Liver (tissue), 9 donors: ENCODE data around the gene KLC4. TPM values are rescaled to one million over a fixed set of nuclear protein-coding genes. Genes with fewer than 3 reads are reported as not detected.
A peak's percentile ranks its signal among the peaks of the same experiment; 100 is the strongest.

ENCODE experiments used
- DNase-seq: peaks from one replicate; pipeline ENCODE4 v3.0.0-alpha.2; 2017; ENCODE audit warnings: low spot score
- H3K27ac ChIP-seq, 2 donors: one replicate each; pipeline ENCODE4 v1.7.0; 2013; ENCODE audit warnings: inconsistent platforms in 2 of 2, low read length in 2 of 2, control low read depth in 1 of 2, low read depth in 1 of 2, mild to moderate bottlenecking in 1 of 2
- H3K27me3 ChIP-seq, 4 donors: one replicate each; pipeline versions ENCODE4 v1.6.1 to v1.7.0; 2013; ENCODE audit warnings: low read length in 3 of 4, inconsistent platforms in 1 of 4, mild to moderate bottlenecking in 1 of 4, moderate library complexity in 1 of 4; ENCODE audit not compliant: control insufficient read depth in 4 of 4, insufficient read depth in 4 of 4
- H3K36me3 ChIP-seq, 4 donors: one replicate each; pipeline versions ENCODE4 v1.6.1 to v1.7.0; 2013; ENCODE audit warnings: low read length in 3 of 4, mild to moderate bottlenecking in 3 of 4, low read depth in 1 of 4, moderate library complexity in 1 of 4; ENCODE audit not compliant: control insufficient read depth in 4 of 4, insufficient read depth in 3 of 4
- H3K4me1 ChIP-seq, 4 donors: one replicate each; pipeline versions ENCODE4 v1.6.1 to v1.7.0; 2013; ENCODE audit warnings: low read length in 3 of 4, mild to moderate bottlenecking in 3 of 4, moderate library complexity in 1 of 4; ENCODE audit not compliant: control insufficient read depth in 4 of 4, insufficient read depth in 4 of 4
- H3K4me3 ChIP-seq, 3 donors: one replicate each; pipeline versions ENCODE4 v1.6.1 to v1.7.0; 2013; ENCODE audit warnings: low read length in 3 of 3, control low read depth in 1 of 3, low read depth in 1 of 3, mild to moderate bottlenecking in 1 of 3
- H3K9ac ChIP-seq, 2 donors: one replicate each; pipeline ENCODE4 v1.7.0; 2013; ENCODE audit warnings: low read length in 2 of 2, mild to moderate bottlenecking in 2 of 2, moderate library complexity in 2 of 2, control low read depth in 1 of 2, low read depth in 1 of 2
- H3K9me3 ChIP-seq, 4 donors: one replicate each; pipeline versions ENCODE4 v1.6.1 to v1.7.0; 2013; ENCODE audit warnings: low read length in 3 of 4; ENCODE audit not compliant: control insufficient read depth in 4 of 4
- EGR1 ChIP-seq, 2 donors: IDR thresholded peaks; 2 replicates each; pipeline ENCODE4 v1.6.1; 2016 to 2018; ENCODE audit warnings: antibody characterized with exemption in 2 of 2, low read depth in 2 of 2
- FOXA1 ChIP-seq: IDR thresholded peaks from 2 replicates; pipeline ENCODE4 v1.6.1; 2016; ENCODE audit warnings: antibody characterized with exemption
- GABPA ChIP-seq, 2 donors: IDR thresholded peaks in 1 of 2; conservative IDR thresholded peaks in 1 of 2; 2 replicates each; pipeline ENCODE4 v1.6.1; 2016; ENCODE audit warnings: antibody characterized with exemption in 2 of 2, mild to moderate bottlenecking in 1 of 2, moderate library complexity in 1 of 2
- HNF4A ChIP-seq, 2 donors: conservative IDR thresholded peaks; 2 replicates each; pipeline ENCODE4 v1.6.1; 2016; ENCODE audit warnings: antibody characterized with exemption in 2 of 2, mild to moderate bottlenecking in 2 of 2
- JUND ChIP-seq, 2 donors: IDR thresholded peaks; 2 replicates each; pipeline ENCODE4 v1.6.1; 2016; ENCODE audit warnings: antibody characterized with exemption in 2 of 2
- NR2F2 ChIP-seq: IDR thresholded peaks from 2 replicates; pipeline ENCODE4 v1.6.1; 2016; ENCODE audit warnings: antibody characterized with exemption
- RAD21 ChIP-seq, 2 donors: IDR thresholded peaks; 2 replicates each; pipeline ENCODE4 v1.6.1; 2016; ENCODE audit warnings: antibody characterized with exemption in 2 of 2, mild to moderate bottlenecking in 2 of 2
- SP1 ChIP-seq: IDR thresholded peaks from 2 replicates; pipeline ENCODE4 v1.6.1; 2018; ENCODE audit warnings: antibody characterized with exemption, mild to moderate bottlenecking
- TAF1 ChIP-seq: conservative IDR thresholded peaks from 2 replicates; pipeline ENCODE4 v1.6.1; 2016; ENCODE audit warnings: antibody characterized with exemption, mild to moderate bottlenecking
- YY1 ChIP-seq: IDR thresholded peaks from 2 replicates; pipeline ENCODE4 v1.6.1; 2016; ENCODE audit warnings: antibody characterized with exemption, mild to moderate bottlenecking
- WGBS: extraction: QIAGEN DNeasy Blood & Tissue Kit; methylation state at CpG from one replicate; pipeline ENCODE4 v1.1.7; 2013; 5-methylcytosine and 5-hydroxymethylcytosine counted together
- polyA plus RNA-seq, 2 donors: library from polyadenylated mRNA; stranded (reverse) in 1 of 2; unstranded in 1 of 2; fragments of 200-250 nt in 1 of 2; fragments of >200 nt in 1 of 2; fragmentation: Nextera tagmentation in 1 of 2; extraction: Ambion mirVana in 1 of 2; gene quantifications; one replicate each; pipeline versions ENCODE4 v1.2.1 to v1.2.3, GENCODE V29; 2013 to 2015
- total RNA-seq, 2 donors: library from RNA; depleted of rRNA; stranded (reverse); fragments of >200 nt; gene quantifications; one replicate each; pipeline ENCODE4 v1.2.3, GENCODE V29; 2014
- TF ChIP-seq, protein P1 (sequence below): IDR thresholded peaks from 2 replicates; pipeline ENCODE4 v1.6.1; 2016; ENCODE audit warnings: antibody characterized with exemption, mild to moderate bottlenecking
- TF ChIP-seq, protein P2 (sequence below): IDR thresholded peaks from 2 replicates; pipeline ENCODE4 v1.6.1; 2016; ENCODE audit warnings: antibody characterized with exemption
- TF ChIP-seq, protein P3 (sequence below): fragments of 150-350 bp; IDR thresholded peaks from 2 replicates; pipeline ENCODE4 v1.5.1; 2017; ENCODE audit warnings: improper control_type of control experiment, low read depth, low read length; ENCODE audit not compliant: missing input control
- TF ChIP-seq, protein P4 (sequence below): IDR thresholded peaks from 2 replicates; pipeline ENCODE4 v1.6.1; 2016; ENCODE audit warnings: antibody characterized with exemption
- TF ChIP-seq, protein P5 (sequence below): IDR thresholded peaks from 2 replicates; pipeline ENCODE4 v1.6.1; 2016; ENCODE audit warnings: antibody characterized with exemption
- donor health status: healthy.
- donor health status: healthy.
- donor health status: healthy.
- donor health status: healthy.
- donor health status: healthy.

The KLC4 gene
- total and polyA plus RNA-seq, 4 donors: 33.2 to 97.0 (median 45.9) TPM

DNA sequence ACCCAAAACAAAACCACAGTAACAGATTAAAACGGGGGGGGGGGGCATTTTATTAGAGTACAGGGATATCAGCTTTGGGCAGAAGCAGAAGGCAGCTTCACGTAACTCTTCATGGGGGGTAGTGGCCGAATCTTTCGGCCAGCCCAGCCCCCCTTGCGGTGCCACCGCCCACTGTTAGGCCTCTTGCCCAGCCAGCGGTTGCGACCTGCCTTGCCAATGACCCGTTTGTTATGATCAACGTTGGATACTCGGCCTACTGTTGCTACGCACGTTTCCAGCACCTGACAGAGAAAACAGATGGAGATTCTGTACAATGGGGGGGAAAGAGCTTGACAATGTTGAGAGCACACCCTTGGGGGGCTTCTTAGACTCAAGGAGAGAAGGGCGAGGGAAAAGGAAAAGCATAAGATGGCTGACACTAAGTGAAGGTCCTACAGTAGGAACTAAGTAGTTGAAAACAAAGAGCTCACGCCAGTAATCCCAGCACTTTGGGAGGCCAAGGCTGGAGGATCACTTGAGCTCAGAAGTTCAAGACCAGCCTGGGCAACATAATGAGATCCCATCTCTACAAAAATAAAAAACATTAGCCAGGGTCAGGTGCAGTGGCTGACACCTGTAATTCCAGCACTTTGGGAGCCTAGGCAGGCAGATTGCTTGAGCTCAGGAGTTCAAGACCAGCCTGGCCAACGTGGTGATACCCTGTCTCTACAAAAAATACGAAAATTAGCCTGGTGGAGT lies 5.1 kb upstream of the KLC4 start:
- Histone ChIP-seq H3K9me3 (no peaks in the 10 kb centered on the region), H3K4me3 (peak overlapping the region; percentile 64 to 85 (median 68)), H3K9ac (peak overlapping the region in 1 of 2 donors; percentile 67), H3K27me3 (no peaks in the 10 kb centered on the region), H3K4me1 (peaks cover 2 to 29% (median 22%) of the 10 kb centered on the region in 4 donors), H3K27ac (peak overlapping the region; percentile 47 to 82), H3K36me3 (peaks cover 0 to 30% (median 8%) of the 10 kb centered on the region in 4 donors)
- DNase-seq: no peak
- 66% methylated on average over 17 of the region's 17 CpGs for WGBS
- TF ChIP-seq FOXA1: no peak

DNA sequence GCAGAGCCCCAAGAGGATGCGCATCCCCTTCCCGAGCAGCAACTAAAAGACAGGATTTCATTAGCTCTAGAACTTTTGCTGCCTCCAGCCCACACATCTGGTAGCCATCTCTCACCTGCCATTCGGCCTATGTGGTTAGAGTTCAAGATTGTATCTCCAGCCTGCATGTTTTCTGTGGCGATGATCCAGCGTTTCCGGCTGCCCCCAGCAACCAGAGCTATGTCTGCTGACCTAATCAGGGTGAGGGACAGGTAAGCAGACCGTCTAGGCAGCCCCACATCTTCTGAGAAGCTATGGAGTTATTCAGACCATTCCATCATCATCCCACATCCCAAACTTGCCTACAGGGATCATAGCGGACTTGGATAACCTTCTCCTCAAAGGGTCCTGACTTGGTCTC lies 3.5 kb upstream of the KLC4 start:
- H3K4me1 ChIP-seq: peaks cover 2 to 40% (median 31%) of the 10 kb centered on the region in 4 donors
- peaks cover 0 to 19% (median 7%) of the 10 kb centered on the region in 4 donors for H3K36me3 ChIP-seq
- WGBS: 88% methylated on average over 8 of the region's 8 CpGs
- no peaks in the 10 kb centered on the region for H3K9me3 ChIP-seq
- no peak for DNase-seq
- TF ChIP-seq FOXA1: no peak
- no peak for TF ChIP-seq JUND (IDR thresholded peaks at IDR 0.05)
- no peak for TF ChIP-seq TAF1
- TF ChIP-seq, protein P1, sequence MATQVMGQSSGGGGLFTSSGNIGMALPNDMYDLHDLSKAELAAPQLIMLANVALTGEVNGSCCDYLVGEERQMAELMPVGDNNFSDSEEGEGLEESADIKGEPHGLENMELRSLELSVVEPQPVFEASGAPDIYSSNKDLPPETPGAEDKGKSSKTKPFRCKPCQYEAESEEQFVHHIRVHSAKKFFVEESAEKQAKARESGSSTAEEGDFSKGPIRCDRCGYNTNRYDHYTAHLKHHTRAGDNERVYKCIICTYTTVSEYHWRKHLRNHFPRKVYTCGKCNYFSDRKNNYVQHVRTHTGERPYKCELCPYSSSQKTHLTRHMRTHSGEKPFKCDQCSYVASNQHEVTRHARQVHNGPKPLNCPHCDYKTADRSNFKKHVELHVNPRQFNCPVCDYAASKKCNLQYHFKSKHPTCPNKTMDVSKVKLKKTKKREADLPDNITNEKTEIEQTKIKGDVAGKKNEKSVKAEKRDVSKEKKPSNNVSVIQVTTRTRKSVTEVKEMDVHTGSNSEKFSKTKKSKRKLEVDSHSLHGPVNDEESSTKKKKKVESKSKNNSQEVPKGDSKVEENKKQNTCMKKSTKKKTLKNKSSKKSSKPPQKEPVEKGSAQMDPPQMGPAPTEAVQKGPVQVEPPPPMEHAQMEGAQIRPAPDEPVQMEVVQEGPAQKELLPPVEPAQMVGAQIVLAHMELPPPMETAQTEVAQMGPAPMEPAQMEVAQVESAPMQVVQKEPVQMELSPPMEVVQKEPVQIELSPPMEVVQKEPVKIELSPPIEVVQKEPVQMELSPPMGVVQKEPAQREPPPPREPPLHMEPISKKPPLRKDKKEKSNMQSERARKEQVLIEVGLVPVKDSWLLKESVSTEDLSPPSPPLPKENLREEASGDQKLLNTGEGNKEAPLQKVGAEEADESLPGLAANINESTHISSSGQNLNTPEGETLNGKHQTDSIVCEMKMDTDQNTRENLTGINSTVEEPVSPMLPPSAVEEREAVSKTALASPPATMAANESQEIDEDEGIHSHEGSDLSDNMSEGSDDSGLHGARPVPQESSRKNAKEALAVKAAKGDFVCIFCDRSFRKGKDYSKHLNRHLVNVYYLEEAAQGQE: no peak
- no peak for TF ChIP-seq HNF4A (conservative IDR thresholded peaks at IDR 0.05)
- TF ChIP-seq, protein P2, sequence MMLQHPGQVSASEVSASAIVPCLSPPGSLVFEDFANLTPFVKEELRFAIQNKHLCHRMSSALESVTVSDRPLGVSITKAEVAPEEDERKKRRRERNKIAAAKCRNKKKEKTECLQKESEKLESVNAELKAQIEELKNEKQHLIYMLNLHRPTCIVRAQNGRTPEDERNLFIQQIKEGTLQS: no peak
- no peak for TF ChIP-seq RAD21 (IDR thresholded peaks at IDR 0.05)
- TF ChIP-seq, protein P3, sequence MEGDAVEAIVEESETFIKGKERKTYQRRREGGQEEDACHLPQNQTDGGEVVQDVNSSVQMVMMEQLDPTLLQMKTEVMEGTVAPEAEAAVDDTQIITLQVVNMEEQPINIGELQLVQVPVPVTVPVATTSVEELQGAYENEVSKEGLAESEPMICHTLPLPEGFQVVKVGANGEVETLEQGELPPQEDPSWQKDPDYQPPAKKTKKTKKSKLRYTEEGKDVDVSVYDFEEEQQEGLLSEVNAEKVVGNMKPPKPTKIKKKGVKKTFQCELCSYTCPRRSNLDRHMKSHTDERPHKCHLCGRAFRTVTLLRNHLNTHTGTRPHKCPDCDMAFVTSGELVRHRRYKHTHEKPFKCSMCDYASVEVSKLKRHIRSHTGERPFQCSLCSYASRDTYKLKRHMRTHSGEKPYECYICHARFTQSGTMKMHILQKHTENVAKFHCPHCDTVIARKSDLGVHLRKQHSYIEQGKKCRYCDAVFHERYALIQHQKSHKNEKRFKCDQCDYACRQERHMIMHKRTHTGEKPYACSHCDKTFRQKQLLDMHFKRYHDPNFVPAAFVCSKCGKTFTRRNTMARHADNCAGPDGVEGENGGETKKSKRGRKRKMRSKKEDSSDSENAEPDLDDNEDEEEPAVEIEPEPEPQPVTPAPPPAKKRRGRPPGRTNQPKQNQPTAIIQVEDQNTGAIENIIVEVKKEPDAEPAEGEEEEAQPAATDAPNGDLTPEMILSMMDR: no peak
- TF ChIP-seq, protein P4, sequence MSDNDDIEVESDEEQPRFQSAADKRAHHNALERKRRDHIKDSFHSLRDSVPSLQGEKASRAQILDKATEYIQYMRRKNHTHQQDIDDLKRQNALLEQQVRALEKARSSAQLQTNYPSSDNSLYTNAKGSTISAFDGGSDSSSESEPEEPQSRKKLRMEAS: no peak
- no peak for TF ChIP-seq EGR1 (IDR thresholded peaks at IDR 0.05; ENCODE audit: low read depth in 2 of 2)
- TF ChIP-seq NR2F2: no peak
- TF ChIP-seq, protein P5, sequence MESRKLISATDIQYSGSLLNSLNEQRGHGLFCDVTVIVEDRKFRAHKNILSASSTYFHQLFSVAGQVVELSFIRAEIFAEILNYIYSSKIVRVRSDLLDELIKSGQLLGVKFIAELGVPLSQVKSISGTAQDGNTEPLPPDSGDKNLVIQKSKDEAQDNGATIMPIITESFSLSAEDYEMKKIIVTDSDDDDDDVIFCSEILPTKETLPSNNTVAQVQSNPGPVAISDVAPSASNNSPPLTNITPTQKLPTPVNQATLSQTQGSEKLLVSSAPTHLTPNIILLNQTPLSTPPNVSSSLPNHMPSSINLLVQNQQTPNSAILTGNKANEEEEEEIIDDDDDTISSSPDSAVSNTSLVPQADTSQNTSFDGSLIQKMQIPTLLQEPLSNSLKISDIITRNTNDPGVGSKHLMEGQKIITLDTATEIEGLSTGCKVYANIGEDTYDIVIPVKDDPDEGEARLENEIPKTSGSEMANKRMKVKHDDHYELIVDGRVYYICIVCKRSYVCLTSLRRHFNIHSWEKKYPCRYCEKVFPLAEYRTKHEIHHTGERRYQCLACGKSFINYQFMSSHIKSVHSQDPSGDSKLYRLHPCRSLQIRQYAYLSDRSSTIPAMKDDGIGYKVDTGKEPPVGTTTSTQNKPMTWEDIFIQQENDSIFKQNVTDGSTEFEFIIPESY: no peak
- no peak for TF ChIP-seq GABPA (IDR thresholded peaks at IDR 0.05 in 1 of 2, conservative IDR thresholded peaks at IDR 0.05 in 1 of 2)
- TF ChIP-seq SP1: no peak
- no peak for TF ChIP-seq YY1
- H3K9ac ChIP-seq: no peak overlapping the region
- no peak overlapping the region for H3K27ac ChIP-seq
- H3K27me3 ChIP-seq: no peaks in the 10 kb centered on the region
- no peak overlapping the region for H3K4me3 ChIP-seq
